HG03439 (cell line): Measurements from ENCODE around the gene FBN1.

ENCODE experiments used
- ATAC-seq: cut with Tn5 transposase; IDR thresholded peaks from one replicate; pipeline ENCODE4 v1.9.1; 2021; ENCODE audit warnings: mild to moderate bottlenecking, moderate library complexity; ENCODE audit not compliant: unreplicated experiment

FBN1 gene

DNA sequence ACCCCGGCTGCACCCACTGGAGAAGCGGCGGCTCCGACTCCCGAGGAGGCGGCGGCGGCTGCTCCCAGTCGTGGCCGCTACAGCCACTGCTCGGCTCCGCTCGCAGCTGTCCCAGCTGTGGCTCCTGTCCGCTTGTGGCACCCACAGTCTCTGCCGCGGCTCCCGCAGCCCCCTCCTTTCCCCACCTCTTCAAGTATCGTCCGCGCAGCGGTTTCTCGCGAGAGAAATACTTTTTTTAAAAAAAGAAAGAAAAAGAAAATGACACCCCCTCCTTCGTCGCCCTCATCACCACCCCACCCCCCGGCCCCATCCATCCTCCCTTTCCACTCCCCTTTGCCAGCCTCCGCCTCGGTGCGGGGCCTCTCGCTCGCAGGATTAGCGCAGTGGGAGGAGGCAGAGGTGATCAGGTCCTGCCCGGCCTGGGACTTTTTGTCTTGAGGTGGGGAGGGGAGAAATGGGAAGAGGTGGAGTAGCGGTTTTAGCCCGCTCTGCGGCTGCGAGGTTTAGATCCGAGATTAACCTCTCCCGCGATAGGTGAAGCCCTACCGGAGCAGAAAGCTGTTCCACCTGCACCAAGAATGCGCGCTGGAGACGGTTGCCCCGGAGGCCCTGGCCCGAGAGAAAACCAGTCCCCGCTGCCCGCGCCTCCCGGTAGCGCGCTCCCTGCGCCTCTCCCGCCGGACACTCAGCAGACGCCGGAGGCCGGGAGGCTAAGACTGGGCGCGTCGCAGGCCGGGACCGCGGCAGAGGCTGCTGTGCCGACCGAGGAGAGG, at the start of gene FBN1:
Gene FBN1 (minus strand): TSS at position 152 of the 773 bp plus-strand sequence. CDS start 940 bp downstream, outside the sequence.
- peak; percentile 67 for ATAC-seq

DNA sequence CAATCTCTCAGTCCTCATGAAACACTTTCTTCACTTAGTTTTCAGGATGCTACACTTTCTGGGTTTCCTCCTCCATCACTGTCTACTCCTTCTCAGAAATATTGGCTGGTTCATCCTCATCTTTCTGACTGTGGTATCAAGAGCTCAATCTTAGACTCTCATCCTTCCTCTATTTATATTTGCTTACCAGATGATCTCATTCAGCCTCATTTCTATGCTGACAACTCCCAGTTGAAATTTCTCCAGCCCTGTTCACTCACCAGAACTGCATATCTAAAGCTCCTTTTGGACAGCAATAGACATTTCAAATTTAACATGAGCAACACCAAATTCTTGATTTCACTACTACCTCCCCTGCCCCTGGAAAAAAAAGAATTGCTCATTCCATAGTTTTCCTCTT, 48.0 kb upstream of the FBN1 start:
- ATAC-seq, result no peak

DNA sequence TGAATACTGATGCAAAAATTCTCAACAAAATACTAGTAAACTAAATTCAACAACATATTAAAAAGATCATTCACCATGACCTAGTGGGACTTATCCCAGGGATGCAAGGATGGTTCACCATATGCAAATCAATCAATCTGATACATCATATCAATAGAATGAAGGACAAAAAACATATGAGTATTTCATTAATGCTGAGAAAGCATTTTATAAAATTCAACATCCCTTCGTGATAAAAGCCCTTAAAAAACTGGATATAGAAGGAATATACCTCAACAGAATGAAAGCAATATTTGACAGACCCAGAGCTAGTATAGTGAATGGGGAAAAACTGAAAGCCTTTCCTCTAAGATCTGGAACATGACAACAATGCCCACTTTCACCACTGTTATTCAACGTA, 43.0 kb upstream of the FBN1 start:
- no peak for ATAC-seq

DNA sequence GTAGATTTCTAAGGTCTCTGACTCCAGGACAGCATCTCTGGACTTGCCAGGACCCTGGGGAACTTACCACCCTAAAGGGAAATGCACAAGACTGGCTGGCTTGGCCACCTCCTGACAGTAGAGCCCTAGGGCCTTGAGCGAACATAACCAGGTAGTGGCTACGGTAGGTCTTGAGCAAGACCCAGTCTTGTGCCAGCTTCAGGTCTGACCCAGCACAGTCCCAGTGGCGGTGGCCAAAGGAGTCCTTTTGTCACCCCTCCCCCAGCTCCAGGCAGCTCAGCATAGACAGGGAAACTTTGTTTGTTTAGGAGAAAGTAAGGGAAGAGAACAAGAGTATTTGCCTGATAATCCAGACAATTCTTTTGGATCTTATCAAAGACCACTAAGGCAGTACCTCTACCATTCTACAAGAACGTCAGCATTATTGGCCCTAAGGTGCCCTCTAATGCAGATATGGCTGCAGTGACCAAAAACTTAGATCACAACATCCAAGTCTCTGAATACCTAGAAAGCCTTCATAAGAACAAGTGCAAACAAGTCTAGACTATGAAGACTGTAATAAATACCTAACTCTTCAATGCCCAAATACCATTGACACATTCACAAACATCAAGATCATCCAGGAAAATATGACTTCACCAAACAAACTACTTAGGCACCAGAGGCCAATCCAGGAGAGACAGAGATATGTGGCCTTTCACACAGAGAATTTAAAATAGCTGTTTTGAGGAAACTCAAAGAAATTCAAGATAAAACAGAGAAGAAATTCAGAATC, 38.7 kb upstream of the FBN1 start:
- no peak for ATAC-seq

DNA sequence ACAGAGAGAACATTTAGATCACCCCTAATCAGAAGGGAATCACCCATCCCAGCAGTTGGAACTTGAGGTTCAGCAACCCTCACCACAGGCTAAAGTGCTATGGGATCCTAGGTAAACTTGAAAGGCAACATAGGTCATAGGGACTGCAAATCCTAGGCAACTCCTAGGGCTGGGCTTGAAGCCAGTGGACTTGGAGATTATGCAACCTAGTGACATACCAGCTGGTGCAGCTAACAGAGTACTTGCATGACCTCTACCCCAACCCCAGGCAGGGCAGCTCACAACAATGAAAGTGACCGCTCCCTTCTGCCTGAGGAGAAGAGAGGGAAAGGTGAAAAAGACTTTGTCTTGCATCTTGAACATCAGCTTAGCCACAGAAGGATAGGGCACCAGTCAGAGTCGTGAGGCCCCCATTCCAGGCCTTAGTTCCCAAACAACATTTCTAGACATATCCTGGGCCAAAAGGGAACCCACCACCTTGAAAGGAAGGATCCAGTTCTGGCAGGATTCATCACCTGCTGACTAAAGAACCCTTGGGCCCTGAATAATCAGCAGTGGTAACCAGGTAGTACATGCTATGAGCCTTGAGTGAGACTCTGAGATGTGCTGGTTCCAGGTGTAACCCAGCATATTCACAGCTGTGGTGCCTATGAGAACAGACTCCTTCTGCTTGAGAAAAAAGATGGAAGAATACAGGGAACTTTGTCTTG, 37.6 kb upstream of the FBN1 start:
- ATAC-seq, result no peak

DNA sequence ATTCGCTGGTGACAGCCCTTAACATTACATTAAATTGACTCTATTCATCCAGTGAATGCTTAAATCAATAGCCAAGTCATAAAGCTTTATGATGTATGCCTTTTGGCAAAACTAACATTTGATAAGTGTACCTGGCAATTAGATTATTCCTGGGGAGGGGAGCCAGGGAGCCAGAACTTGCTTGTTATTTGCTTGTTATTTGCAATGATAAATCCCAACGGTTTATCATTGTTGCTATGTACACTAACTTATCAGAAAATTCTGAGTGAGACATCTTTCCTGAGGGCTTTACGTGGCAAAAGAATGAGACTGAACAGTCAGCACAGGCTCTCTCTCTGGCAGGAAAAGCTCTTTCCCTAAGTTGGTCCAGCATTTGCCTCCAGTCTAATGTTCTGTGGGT, 35.8 kb upstream of the FBN1 start:
- ATAC-seq, result no peak

DNA sequence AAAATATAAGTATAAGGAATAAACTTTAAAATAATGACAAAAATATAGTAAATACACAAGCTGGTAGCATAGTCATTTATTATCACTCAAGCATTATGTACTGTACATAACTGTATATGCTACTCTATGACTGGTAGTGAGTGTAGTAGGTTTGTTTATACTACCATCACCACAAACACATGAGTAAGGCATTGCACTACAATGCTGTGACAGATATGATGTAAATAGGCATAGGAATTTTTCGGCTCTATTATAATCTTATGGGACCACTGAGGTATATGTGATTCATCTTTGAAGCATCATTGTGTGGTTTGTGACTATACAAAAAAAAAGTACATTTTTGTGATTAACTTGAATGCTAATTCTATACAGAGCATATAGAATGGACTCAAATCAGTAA, 35.3 kb upstream of the FBN1 start:
- no peak for ATAC-seq

DNA sequence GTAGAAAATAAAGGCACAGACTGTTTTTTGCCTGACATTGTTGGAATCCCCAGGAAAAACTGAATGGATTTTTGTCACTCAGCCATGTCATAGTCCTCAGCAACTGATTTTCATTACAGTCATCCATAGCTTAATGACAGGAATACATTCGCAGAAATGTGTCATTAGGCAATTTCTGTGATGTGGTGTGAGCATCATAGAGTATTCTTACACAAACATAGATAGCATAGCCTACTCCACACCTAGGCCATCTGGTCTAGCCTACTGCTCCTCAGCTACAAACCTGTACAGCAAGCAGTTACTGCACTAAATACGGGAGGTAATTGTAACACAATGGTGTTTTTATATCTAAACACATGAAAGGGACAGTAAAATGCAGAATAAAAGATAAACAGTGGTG, 34.4 kb upstream of the FBN1 start:
- no peak for ATAC-seq

DNA sequence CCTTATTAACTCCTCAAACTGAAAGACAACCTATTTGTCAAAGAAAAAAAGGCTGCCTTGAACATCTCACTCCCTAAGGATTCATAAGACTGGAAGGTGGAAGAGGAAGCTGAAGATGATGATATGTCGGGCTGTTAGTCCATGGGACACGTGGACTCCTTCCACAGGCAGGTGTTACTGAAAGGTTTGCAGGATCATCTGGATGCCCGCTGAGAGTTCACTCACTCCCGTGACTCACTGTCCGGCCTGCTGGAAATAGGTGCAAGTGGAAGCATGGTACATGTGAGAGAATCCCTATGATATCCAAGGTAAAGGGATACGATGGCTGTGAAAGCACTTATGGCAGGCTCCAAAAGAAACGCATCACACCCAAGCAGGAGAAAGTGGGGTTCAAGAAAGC, 33.3 kb upstream of the FBN1 start:
- no peak for ATAC-seq

DNA sequence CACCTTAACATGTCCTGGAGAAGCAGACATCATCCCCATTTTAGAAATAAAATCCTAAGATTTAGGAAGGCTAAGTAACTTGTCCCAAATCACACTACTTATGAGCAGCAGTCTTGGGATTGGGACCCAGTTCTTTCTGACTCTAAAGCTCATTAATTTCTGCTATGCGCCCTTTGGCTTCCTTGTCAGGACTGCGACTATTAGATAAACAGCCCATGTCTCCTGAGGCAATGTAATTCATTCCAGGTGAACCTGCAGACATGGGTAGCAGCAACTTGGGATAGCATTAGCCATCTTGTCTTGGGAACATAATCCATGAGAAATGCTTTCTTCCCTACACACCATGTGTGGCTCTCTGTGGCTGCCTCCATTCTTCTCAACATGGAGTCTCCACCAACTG, 32.3 kb upstream of the FBN1 start:
- ATAC-seq, result no peak

DNA sequence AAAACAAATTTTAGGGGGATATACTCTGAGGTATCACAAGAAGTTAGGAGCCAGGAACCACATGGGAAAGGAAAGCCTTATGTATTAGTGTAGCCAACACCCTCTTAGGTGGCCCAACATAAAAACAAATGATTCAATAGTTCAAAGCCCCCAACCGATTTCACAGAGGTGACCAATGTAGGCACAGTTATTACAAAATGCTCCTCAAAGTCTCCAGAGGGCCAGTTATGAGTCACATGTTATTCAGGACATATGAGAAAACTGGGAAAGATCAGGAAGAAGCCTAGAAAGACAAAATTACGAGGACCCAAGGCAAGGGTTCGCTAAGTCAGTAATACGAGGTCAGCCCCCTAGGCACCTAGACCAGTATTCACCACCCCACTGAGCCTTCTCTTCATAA, 29.9 kb upstream of the FBN1 start:
- ATAC-seq, result no peak

DNA sequence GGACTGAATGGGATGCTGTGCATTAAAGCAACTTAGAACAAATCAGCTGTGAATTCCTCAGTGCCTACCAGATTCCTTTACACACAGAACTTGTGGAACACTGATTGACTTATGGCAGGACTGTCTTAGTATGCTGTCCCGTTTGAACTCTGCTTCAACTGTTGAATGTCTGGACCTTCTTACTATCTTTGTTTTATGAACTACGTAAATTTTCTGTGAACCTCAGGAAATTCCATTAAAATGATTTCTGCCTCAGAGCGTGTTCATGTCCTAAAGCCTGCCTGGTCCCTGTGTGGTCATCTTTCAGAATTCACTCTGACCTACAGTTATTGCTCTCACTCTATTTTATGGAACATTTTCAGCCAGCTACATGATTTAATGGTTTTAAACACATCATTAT, 29.4 kb upstream of the FBN1 start:
- ATAC-seq, result no peak

DNA sequence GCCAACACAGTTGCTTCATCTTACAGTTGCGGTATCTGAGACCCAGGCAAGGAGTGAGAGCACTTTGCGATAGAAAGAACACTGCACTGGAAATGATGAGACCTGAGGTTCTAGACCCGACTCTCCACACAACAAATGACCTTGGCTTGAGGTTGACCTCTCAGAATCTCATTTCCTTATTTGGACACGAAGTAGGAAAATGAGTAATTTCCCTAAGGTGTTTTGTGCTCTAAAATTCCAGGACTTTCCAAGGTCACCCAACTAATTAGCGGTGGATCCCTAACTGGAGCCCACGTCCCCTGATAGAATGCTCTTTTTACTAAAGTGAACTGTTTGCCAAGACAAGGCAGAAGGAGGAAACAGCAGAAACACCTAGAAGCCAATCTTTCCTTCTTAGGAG, 26.7 kb upstream of the FBN1 start:
- ATAC-seq, result no peak

DNA sequence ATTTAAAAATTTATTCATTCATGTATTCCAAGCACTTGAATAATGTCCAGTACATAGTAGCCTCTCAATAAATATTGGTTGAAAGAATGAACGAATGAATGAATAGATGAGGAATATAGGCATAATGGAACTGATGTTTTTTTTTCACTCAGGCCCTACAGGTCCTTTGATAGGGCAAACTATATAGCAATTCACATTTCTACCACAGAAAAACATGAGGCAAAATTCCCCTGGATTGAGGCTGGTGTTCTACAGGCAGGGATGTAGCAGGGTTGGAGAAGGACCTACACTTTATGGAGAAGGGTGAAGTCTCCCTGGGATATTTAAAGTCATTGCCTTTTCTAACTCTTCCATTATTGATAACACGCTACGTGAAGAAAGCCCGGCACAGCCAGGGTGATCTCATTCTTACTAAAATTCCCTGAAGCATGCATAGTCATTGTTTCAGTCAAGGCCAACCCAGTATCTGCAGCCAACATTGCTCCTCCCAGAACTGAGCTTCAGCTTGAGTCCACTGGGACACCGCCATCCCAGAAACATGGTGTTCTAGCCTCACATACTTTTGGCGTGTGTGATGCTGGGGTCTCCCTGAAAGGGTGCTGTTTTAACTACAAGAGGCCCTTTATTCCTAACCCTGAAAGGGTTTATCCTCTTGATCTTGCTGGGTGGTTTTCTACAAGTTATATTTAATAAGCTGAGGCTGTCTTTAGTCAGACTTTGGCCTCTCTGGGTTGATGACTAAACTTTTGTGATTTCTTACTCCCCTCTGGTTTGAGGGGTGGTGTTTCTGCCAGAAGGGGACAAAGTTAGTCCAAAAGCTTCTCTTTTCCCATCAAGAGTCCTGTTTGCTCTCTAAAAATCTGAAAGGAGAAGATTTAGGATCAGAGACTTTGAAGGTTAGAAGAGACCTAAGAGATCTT, 25.9 kb upstream of the FBN1 start:
- no peak for ATAC-seq

DNA sequence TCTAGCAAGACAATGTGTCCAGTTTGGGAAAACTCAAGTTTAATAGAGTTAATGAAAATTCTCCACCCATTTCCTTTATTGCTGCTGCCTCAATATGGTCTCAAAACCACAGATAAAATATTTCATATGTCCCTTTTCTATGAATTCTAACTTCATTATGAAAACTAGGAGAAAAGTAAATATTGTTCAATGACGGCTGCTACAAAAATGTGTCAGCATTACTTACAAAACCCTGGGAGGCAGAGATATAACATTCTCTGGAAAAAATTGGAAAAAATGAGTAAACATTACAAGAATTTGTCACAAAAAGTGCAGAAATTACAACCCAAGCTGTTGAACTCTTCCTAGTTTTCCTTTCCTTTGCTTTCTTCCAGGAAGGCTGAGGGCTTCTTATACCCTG, 22.2 kb upstream of the FBN1 start:
- ATAC-seq, result no peak

DNA sequence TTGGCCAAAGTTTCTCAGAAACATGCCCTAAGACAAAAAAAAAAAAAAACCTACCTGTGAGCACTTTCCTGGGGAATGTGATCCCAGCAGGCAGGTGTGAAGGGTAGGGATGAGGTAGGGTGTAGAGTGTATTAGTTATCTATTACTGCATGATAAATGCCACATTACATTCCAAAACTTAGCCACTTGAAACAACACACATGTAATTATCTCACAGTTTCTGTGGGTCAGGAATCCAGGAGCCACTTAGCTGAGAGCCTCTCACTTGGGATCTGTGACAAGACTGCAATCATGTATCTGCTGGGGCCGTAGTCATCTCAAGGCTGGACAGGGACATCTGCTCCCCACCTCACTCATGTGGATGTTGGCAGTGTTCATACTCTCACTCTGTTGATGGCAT, 18.9 kb upstream of the FBN1 start:
- no peak for ATAC-seq

DNA sequence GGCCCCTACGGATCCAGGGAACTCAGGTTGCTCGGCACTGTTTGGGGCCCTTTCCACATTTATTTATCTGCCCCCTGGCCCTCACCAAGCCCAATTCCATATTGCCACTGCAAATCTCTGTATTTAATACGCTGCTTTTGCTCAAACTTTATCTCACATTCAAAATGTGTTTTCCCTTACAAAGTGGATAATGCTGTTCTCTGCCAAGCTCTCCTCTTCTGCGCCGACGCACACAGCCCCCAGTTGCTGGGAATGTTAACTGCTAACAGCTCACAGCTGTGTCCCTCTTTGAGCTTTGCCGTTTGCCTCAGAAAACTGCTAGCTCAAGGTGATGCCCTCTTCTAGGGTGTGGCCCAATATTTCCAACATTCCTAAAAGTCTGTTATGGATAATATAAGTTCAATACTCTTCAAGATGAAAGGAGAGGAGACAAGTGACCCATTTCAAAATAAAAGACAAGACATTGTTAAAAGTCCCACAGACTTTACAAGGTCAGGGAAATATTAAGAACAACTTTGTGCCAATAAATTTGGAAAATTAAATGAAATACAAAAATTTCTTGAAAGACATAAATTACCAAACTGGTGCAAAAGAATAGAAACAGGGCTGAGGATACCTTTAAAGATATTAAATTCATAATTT, 12.6 kb upstream of the FBN1 start:
- ATAC-seq, result no peak

DNA sequence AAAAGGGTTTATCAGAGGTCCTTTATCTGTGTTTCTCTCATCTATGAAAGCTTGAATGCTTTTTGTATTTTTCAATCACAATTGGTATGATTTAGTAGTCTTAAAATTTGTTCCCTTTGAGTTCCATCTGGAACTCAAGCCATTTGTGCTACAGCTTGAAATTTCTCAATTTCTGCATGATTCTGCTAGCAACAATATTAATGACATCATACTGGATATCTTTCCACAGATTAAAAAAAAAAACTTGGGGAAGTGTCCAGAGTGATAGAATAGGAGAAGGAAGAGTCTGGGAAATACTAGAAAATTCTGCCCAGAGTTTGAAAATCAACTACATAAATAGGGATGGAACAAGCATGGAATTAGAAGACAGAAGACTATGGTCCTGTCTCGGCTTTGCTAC, 9.3 kb upstream of the FBN1 start:
- ATAC-seq, result no peak

DNA sequence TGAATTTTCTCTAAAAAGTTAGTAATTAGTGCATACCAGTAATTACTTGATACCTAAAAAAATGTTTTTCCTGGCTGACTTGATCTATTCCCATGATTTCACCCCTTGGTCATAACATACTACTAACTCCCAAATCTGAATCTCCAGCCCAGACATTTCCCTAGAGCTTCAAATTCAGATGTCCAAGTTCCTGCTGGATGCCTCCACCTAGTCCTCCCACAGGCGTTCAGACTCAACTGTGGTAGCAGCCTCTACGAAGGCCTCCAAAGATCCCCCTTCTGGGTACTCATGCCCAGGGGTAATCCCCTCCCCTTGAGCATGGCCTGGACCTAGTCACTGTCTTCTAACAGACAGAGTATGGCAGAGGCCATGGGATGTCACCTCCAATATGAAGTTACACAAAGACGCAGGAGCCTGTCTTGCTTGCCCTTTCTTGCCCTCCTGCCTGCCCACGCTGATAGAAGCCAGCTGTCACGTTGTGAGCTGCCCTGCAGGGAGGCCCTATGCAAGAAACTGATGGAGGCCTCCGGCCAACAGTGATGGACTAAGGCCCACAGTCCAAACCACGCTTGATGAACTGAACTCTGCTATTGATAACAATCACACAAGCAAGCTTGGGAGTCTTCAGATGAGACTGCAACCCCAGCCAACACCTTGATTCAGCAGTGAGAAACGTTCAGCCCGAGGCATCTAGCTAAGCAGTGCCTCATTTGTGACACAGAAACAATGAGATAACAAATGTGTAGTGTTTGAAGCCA, 8.6 kb upstream of the FBN1 start:
- ATAC-seq, result no peak

DNA sequence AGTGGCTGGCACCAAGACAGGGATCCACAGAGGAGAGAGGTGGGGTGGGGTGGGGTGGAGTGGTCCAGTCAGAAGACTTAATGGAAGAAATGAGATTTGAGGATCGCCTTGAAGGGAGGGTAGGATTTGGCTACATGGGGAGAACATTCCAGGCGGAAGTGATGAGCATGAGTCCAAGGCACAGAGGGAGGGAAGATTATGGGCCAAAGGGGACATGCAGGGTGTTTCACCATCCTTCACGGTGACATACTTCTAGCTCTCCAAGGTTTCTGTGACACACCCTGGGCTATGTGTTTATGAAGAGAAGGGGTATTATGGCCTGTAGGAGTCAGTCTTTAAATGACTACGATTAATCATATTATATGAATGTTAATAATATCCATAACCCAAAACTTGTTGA, 7.7 kb upstream of the FBN1 start:
- no peak for ATAC-seq
